Stimulated activated CD8-positive, alpha-beta memory T cell treated with anti-CD3 and anti-CD28 coated beads, Interleukin-15, amount 100 ng/mL, for 4 hours (primary cell): ENCODE data around the gene PLCB3.

Experiments
- DNase-seq, 2 donors: peaks; one replicate each; pipeline ENCODE4 v3.0.0-alpha.2; 2020; ENCODE audit warnings: low read depth in 2 of 2

Gene PLCB3

DNA sequence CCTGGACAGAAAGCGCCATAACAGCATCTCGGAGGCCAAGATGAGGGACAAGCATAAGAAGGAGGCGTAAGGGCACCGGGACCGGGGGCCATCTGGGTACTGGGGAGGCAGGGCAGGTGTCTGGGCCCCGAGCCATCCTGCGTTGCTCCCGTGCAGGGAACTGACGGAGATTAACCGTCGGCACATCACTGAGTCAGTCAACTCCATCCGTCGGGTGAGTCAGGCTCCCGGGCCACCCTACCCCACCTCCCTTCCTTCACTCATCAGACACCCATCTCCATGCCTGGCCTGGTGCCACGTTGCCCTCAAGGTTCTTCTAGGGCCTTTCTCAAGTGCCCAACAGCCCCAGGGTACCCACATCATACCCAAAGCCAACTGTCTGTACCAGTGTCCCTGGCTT lies 15.0 kb downstream of the PLCB3 start:
- DNase-seq, result no peak

DNA sequence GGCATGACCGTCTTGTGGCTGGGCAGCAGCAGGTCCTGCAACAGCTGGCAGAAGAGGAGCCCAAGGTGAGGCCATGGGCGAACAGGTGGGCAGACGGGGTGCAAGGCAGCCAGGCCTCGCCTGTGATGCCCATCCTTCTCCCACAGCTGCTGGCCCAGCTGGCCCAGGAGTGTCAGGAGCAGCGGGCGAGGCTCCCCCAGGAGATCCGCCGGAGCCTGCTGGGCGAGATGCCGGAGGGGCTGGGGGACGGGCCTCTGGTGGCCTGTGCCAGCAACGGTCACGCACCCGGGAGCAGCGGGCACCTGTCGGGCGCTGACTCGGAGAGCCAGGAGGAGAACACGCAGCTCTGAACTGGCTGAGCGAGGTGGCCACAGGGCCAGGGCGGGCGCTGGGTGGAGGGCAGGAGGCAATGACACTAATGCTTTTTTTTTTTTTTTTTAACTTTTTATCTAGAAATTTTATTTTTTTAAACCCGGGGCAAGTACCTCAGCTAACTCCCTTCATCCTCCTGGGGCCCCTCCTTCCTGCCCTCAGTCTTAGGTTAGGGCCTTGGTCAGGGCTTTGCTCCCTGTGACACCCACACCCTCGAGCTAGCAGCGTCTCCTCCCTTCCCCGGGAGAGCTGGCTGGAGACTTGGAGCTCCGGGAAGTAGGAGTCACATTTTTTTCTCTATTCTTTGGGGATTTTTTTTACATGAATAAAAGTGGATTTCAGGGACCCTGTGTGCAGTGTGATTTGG lies 16.0 kb downstream of the PLCB3 start:
- no peak for DNase-seq

DNA sequence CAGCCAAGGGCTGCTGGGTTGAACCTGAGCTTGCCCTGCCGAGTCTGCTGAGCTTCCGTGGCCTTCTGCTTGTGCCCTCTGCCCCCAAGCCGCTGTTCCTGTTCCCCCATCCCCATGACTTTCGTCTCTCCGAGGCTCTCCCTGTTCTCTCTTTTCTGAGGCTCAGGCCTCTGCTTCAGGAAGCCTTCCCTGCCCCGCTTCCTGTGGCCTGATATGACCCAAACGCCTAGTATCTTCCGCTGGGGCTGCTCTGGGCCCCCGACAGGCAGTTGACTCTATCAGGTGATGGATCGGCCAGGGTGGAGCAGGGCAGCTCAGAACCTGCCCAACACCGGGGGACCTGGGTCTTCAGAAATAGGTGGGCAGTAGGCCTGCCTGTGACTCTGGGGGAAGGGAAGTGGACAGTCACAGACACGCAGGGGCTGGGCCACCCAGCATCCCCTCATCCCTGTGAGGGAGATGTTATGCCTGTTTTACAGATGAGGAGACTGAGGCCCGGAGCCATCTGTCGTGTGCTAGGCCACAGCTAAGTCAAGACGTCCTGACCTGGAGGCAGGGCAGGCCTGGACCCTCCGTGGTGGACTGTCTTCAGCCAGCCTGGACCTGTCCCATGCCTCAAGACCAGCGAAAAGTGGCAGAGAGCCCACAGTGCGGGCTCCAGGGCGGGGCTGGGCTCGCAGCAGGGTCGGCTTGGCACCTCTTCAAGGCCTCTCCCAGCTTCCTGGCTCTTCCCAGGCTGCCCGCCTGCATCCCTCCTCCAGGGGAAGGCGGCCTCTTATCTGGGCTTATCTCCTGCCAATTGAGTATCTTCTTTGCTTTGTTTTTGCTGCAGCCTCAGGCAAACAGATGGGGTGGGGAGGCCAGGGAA lies 16.9 kb downstream of the PLCB3 start:
- DNase-seq, result no peak

DNA sequence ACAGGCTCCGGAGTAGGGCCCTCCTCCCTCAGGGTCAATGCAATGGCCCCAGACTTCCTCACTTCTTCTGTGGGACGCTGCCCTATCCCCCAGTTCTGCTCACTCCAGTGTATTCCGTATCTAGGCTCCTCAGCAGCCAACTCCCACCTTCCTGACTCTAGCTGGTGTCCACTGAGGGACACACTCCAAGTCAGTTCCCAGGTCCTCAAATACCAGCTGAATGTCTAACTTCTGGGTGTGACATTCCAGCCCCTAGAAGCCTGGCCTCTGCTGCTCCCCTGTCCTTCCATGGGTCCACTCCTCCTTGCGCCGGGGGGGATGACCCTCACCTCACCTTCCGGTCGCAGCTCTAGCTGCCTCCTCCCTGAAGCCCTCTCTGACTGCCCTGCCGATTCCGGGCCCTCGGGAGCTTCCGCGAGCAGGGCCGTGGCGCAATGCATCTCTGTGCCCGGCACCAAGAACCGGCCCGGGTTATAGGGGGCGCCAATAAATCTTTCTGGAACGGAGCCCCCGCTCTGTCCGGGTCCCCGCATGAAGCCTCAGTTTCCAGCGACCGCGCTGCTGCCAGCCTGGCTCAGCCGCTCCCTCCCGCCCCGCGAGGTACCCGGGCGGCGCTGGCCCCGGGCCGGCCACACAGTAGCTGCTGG lies 17.7 kb downstream of the PLCB3 start:
- no peak for DNase-seq

DNA sequence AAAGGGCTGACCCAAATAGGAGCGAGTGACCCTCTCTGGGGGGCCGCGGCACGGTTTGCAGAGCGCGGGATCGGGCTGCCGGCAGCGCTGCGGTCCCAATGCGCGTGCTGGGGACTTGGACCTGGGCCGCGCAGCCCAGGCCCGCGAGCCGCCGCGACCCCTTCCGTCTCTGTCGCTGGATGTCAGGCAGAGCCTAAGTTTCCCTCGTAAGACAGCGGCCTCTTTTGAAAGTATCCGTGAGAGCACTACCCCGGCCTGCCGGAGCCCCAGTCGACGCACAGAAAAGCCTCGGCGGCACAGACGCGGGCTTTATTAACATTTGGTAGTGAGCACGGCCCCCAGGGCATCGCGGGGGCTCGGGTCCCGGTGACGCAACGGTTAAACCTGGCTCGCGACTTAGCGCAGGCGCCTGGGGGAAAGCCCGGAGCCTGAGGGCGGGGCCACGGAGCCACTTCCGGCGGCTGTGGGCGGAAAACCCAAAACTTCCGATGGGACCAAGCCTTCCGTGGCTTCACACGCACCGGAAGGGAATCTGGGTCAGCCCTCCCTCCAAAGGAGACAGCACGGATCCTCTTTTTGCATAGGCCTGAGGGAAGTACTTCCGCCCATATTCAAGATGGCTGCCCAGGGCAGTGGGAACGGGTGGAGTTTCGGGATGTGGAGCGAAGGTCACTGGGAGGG lies 18.4 kb downstream of the PLCB3 start:
- peak; percentile 96 for DNase-seq

DNA sequence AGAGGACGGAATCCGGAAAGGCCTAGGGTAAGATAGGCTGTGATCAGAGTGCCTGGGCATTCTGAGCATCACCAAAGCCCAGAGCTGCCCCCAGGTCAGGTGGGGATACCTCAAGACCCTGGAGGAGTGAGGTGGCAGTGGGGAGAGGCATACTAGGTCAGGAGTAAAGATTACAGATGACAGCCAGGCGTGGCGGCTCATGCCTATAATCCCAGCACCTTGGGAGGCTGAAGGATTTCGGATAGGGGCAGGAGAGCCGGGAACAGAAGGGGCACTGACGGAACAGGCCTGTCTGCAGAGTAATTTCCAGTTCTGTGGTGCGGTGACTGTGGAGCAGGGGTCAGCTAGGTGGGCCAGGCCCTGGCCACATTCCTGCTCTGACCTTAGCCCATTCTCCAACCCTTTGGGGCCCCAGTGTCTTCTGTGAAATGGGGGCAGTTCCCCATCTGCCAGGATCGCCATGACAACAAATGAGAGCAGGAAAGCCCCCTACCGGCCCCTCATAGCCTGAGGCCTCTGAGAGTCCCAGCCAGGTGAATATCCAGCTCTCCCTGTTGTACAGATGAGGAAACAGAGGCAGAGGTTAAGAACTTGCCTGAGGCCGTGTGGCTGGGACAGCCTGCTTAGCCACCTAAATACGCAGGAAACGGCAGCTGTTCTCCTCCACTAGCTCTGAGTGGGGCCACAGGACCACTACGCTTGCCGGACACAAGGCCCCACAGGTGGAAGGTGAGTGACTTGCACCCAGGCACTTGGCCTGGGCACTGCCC lies 23.9 kb downstream of the PLCB3 start:
- DNase-seq, result no peak

DNA sequence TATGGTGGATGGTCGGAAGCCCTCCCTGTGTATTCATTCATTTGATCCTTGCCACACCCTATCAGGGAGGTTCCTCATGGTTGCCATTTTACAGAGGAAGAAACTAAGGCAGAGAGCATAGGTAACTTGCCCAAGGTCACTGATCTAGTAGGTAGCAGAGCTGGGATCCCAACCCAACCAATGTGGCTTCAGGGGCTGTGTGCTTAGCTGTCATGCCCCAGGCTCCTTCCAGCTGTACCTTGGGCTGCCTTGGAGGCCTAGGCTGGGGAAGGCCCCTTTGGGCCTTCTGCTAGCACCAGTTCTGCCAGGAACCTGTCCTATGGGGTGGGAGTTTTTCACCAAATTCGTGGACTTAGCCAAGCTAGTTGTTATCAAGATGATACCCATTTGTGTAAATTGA lies 24.5 kb downstream of the PLCB3 start:
- DNase-seq, result no peak

DNA sequence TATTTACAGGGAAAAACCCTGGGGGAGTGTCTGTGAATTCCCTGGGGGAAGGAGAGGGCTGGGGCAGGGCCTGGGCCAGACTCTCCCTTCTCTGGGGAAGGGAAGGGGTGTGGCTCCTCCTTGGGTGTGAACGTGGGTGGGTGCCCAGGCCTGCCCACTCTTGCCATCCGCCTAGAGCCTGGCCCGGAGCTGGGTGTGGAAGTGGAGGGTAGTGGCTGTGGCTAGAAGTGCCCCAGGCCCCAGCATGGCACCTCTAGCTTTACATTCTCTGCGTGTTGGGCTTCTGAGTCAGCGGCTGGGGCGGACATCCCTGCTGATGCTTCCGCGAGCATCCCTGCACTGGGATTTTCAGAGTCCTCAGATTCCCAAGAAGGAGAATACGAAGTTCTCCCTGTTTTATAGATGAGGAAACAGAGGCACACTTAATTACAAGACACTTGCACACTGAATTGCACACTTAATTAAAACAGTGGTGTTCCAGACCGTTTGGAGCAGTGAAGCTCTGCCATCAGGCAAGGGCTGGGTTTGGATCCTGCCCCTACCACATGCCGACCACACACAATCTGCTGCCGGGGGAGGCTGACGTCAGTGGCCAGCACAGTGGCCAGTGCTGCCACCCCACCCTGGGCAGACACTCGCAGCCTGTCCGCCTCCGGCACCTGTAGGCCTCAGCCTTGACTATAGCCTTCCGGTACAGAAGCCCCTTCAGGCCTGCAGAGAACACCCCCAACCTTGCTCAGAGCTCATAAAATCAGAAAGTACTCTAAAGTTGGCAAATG lies 25.5 kb downstream of the PLCB3 start:
- DNase-seq, result no peak

DNA sequence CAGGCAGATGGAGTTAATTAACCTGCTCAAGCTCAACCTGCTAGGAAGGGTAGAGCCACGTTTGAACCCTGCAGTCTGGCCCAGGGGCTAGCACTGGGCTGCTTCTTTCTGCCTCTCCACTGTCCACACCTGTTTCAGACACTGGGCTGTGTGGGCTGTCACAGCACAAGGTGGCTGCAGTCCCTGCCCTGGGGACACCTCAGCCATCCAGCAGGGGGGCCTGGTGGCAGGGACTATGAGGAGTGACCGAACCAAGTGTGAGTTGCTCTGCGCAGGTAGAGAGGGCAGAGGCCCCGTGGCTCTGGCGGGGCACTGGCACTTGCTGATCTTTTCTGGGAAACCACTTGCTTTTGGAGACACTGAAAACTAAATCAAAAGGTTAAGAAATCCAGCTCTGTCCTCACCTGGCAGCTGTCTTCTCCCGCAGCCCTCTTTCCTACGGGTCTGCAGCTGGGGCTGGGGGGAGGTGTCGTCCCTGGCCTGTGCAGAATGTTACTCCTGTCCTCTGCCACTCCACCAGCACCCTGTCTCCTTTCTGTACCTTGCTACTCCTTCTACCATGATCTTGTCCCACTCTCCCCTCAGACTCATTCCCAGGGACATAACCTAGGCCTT lies 27.4 kb downstream of the PLCB3 start:
- DNase-seq, result no peak

DNA sequence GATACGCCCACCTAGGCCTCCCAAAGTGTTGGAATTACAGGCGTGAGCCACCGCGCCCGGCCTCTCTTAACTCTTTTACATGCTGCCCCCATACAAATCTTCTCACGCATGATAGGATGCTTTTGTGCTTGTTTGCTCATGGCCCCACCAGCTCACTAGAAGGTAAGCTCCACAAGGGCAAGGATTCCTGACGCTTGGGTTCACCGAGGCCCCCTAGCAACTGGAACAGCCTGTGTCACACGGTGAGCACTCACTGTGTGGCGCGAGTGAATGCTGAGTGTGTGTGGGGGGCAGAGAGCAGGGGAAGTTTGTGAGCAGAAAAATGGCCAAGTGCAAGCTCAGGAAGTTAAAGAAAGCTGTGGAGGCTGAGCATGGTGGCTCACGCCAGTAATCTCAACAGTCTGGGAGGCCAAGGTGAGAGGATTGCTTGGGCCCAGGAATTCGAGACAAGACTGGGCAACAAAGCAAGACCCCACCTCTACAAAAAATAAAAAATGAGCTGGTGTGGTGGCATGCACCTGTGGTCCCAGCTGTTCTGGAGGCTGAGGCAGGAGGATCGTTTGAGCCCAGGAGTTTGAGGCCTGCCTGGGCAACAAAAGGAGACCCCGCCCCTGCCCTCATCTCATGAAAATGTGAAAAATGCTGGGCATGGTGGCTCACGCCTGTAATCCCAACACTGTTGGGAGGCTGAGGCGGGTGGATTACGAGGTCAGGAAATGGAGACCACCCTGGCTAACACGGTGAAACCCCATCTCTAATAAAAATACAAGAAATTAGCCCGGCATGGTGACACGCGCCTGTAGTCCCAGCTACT lies 30.8 kb downstream of the PLCB3 start:
- DNase-seq, result no peak

DNA sequence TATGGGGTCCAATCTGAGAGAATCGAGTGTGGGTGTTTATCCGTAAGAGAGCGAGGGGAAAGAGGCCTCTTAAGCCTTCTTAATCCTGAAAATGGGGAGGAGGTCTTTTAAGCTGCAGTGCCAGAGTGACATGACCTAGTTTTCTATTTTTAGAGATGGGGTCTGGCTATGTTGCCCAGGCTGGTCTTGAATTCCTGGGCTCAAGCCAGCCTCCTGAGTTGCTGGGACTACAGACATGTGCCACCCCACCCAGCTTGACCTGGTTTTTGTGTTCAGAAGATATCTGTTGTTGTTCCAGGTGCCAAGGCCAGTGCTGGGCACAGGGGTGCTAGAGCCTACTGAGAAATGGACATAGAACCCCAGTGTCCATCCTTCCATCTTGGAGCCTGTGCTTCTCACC lies 31.8 kb downstream of the PLCB3 start:
- DNase-seq, result no peak

DNA sequence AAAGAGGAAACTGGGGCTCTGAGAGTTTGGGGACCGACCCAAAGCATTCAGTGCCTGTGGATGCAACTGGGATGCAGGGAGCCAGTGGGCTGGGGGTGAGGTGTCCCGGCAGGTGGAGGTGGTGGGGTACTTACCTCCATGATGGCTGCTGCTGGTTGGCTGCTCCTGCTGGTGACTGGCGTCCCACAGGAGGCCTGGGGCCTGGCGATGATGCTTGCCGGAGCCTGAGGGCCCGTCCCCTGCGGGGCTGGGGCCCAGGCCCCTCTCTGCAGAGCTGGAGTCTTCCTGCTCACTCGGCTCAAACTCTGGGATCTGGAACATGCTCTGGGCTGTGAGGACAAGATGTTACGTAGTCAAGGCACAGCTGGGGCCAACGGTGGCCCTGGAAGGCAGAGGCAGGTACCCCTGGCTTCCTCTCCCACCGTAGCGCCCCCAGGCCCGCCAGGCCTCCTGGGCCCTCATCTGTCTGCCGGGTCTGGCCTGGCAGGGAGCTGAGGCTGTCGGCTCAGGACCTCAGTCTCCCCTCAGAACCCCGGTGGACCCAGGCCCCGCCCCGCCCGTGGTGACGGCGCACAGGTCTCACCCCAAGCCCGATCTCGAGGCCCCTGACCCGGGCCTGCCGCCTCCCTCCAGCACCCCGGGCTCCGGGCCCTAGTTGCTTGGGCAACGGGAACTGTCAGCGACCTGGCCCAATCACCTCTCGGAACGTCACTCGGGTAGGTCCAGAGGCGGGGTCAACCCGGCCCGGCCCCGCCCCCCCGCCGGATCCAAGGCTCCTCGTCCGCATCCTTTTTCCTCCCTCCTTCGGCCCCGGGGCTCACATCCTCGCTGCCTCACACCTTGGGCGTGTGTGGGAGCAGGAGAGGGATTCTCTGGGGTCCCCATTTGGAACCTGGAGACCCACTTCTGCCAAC lies 33.0 kb downstream of the PLCB3 start, which contains the start of gene BAD:
TSS of gene BAD (minus strand) at position 618 of the 914 bp plus-strand sequence. CDS start at position 321, 297 bp downstream.
- peak; percentile 82 to 84 for DNase-seq

DNA sequence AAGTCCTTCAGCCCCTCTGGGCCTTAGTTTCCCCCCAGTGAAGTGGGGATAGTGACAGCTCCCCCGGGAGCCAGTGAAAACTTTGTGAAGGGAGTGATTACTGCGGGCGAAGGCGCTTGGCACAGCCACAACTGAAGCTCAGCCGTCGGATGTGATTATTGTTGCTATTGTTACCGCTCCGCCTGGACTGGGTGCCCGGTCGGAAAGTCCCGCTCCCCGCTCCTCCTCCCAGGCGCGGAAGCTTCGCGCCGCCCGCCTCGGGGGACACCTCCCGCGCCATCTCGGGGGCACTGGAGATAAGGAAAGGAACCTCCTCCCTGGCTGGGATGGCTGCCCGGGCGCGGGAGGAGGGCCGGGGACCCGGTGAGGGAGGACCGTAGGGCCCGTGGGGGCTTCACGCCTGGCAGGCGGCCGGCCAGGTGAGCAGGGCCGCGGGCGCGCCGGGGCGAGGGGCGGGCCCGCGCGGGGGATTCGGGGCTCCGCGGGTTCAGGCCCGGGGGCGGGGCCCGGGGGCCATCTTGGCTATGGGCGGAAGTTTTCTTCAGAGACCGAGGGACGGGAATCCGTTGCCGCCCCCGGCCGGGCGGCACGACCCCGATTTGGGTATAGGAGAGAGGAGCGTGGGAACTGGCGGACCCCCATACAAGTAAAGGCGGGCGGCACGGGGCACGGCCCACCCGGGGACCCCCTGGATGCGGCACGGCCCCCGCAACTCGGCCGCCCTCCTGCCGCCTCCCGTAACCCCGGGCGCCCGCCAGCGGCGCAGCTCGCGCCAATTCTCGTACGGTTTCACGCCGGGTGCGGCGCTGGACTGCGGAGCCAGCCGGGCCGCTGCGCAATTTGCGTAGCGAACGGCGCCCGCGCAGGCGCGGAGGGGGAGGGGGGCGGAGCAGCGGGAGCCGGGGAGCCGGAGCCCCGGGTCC lies 33.9 kb downstream of the PLCB3 start, which contains the start of gene GPR137:
TSS of gene GPR137 (plus strand) at position 887 of the 923 bp plus-strand sequence. CDS start 677 bp downstream, outside the sequence.
- peak; percentile 82 to 85 for DNase-seq

DNA sequence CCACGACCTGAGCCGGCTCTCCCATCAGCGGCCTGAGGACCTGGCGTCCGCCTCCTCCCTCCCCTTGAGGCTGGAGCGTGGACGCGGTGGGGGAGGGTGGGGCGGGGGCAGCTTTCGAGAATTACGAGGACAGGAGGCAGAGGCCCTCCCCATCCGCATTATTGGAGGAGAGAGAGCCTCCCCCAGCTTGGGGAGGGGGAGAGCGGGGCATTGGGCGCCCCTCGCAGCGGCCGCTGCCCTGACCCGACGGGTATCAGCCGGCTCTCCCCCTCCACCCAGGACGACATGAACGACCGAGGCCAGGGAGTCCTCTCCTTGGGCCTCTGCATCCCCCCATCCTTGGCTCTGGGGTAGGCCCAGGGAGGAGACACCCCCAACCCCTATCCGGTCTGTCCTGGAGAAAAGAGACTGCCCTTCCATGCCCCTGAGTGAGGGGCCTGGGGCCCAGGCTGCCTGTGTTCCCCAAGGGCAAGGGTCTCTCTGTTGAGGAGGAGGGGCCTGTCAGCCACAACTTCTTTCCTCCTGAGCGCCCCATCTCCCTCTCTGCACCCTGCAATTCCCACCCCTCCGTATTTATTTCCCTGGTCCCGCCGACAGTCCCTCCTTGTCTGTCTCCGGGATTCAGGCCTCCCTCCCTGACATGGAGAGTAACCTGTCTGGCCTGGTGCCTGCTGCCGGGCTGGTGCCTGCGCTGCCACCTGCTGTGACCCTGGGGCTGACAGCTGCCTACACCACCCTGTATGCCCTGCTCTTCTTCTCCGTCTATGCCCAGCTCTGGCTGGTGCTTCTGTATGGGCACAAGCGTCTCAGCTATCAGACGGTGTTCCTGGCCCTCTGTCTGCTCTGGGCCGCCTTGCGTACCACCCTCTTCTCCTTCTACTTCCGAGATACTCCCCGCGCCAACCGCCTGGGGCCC lies 34.8 kb downstream of the PLCB3 start:
- no peak for DNase-seq

DNA sequence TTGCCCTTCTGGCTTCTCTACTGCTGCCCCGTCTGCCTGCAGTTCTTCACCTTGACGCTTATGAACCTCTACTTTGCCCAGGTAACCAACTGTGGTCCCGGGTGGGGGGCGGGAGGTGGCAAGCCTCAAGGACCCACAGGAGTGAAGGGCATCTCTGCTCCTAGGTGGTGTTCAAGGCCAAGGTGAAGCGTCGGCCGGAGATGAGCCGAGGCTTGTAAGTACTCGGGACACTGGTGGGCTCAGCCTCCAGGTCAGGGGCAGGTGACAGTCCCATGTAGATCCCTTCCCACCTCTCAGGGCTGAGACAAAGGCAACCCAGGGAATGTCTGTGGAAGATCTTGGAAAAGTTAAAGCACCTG lies 35.5 kb downstream of the PLCB3 start:
- DNase-seq, result no peak
